Activated naive CD4-positive, alpha-beta T cell (primary cell): ENCODE results near the gene CLDN15.
"Not testable (repeated sequence)": the region's sequence is repeated elsewhere in the genome, so short reads cannot be mapped to it uniquely, and the experiment has no call there.

Experiments
- DNase-seq, 4 experiments: peaks; one replicate each; lab custom pipeline; 2025; lab: John Stamatoyannopoulos, UW

The CLDN15 gene, protein sequence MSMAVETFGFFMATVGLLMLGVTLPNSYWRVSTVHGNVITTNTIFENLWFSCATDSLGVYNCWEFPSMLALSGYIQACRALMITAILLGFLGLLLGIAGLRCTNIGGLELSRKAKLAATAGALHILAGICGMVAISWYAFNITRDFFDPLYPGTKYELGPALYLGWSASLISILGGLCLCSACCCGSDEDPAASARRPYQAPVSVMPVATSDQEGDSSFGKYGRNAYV

DNA sequence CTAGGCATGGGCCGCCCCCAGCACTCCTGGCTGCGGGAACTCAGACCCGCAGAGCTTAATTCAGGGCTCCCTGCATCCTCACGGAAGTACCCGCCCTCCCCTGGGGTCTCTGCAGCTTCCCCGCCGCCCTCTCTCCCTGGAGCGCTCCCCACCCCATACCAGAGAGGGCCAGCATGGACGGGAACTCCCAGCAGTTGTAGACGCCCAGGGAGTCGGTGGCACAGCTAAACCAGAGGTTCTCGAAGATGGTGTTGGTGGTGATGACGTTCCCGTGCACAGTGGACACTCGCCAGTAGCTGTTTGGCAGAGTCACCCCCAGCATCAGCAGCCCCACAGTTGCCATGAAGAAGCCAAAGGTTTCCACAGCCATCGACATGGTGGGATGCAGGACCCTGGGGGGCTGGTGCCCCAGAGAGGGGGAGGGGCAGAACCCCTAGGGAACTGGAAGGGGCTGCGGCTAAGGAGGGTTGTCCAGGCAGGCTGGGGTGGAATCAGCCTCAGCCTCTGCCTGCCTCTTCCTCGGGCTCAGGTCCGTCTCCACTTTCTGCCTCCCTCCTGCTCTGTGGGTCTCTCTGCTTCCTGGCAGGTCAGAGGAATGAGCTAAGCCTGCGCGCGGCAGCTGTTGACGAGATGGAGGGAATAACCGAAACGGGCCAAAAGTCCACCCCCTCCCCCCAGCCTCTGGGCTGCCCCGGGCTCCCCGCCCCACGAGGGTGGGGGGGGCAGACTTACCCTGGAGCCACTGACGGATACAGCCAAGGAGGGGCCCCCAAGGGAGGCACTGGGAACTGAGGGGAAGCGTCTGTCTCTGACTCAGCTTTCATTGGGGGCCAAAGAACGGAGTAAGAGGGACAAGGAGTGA is at the start of gene CLDN15:
Gene CLDN15 (minus strand): TSS at position 597 of the 862 bp plus-strand sequence. CDS start 221 bp downstream, at position 376.
- no peak for DNase-seq

DNA sequence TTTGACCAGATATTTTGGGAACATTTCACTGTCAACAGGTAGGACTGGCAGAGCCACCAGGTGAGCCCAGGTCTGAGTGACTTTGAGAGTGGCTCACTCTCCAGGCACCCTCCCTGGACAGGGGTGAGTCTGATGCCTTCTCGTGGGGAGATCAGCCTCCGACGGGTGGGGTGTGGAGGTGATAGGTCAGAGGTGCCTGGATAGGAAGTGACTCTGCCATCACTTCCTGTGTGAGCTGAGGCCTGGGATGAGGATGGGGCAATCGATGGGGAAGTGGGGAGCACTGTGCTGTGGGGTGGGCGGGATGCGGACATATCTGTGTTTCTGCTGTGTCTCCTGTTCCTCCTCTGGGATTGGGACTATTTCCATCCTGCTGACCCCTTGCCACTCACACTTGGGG is 49.4 kb upstream of the CLDN15 start:
- DNase-seq = no peak

DNA sequence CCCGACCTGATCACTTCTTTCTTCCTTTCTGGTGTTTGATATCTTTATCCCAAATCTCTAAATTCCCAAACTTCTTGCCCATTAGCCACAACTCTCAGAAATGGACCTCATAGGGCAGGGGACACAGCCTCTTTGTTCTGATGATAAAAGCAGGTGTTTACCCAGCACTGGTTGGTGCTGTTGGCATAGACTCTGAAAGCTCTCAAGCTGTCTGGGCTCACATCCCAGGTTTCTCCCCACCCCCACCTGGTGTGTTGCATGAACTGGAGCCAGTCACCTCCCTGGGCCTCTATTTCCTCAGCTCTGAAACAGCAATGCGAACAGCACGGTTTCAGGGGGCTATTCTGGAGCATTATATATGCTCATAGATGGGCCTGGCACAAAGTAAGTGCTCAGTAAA is 48.3 kb upstream of the CLDN15 start:
- not testable (repeated sequence) for DNase-seq

DNA sequence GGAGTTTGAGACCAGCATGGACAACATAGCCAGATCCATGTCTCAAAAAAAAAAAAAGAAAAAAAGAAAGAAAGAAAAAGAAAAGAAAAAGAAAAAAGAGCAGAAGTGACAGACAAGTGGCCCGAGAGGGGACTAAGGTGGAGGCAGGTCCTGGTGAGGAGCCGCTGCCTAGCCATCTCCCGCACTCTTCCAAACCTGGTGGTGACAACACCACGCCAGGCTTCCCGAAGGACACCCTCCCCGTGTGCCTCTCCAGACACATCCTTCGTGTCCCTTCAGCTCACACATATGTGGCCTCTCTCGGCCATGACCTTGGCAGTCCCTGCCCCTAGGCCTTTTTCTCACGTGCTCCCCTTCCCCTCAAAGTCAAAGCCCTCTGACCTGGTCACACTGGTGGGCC is 47.6 kb upstream of the CLDN15 start:
- no peak for DNase-seq

DNA sequence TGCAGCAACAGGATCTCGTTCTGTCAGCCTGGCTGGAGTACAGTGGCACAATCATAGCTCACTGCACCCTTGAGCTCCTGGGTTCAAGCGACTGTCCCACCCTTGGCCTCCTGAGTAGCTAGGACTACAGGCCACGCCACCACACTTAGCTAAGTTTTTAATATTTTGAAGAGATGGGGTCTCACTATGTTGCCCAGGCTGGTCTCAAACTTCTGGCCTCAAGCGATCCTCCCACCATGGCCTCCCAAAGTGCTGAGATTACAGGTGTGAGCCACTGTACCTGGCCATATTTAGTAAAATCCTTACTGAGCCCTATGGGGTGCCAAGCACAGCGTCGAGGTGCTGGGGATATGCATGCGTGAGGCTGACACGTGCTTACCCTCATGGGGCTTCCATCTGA is 43.3 kb upstream of the CLDN15 start:
- not testable (repeated sequence) for DNase-seq

DNA sequence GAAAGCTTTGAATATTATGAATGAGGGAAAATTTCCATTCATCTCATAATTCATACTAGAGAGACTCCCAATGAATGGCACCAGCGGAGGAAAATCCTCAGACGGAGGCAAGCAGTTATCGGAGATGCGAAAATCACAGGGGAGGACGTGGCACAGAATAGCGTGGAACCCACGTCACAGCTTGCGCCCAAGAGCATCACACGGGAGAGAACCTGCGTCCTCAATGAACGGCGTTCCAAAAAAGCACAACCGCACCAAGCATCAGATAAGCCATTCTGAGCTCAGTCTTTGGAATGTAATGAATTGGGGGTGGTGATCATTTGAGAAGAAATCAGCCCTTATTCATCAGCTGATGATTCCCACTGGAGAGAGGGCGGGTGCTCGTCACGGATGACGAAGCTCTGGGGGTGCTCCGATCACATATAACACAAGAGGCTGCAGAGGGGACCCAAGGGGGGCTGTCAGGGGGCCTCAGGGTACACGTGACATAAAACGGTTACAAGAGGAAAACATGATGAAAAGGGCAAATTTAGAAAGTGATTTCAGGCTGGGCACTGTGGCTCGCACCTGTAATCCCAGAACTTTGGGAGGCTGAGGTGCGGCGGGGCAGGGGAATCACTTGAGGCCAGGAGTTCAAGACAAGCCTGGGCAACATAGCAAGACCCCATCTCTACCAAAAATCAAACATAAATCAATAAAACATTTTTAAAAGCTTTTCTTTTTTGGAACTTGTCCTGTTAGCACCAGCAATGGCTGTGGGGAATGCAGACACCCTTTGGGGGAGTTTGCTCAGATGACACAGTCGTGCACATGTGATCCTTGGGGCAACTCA is 41.1 kb upstream of the CLDN15 start:
- DNase-seq = no peak

DNA sequence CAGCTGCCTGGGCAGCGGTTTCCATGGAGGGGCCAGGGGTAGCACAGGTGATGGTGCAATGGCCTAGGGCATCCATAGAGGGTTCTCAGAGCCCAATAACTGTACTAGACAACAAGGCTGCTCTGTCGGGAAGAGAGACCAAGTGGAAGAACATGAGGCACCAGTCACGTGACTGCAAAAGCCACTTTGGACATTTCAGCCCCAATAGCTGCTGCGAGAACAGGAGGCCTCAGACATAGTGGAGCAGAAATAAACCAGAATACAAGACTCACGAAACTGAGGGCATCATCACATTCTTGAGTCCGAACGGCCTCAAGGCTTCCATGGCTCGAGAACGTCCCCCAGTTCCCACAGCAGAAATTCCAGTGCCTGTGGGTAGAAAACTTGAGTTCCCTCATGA is 39.6 kb upstream of the CLDN15 start:
- no peak for DNase-seq

DNA sequence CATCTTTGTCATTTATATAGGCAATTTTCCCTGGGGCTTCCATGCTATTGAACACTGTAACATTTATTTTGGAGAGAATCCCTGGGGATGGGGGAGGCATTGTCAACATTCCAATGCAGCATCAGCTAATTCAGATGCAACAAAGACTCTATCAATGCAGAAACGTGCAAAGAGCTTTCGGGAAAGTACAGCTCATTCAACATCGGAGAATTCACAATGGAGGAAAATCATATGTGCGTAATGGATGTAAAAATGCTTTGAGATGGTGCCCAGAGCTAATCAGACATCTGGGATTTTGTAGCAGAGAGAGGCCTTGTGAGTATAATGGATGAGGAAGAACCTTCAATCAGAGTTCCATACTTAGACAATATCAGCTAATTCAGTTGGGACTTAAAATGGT is 35.6 kb upstream of the CLDN15 start:
- DNase-seq = no peak

DNA sequence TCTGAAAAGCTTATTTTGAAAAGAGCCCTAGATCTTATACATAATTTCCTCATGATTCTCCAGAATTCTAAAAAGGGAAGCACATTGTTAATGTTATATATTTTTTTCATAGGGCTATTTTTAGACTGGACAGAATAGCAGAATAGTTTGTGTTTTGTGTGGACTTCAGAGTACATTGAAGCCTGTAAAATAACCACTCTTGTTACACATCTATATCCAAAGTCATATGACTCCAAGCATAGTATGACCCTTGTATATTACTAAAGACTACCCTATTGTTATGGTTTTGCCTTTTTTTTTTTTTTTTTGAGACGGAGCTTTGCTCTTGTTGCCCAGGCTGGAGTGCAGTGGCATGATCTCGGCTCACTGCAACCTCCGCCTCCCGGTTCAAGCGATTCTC is 33.4 kb upstream of the CLDN15 start:
- DNase-seq = no peak

DNA sequence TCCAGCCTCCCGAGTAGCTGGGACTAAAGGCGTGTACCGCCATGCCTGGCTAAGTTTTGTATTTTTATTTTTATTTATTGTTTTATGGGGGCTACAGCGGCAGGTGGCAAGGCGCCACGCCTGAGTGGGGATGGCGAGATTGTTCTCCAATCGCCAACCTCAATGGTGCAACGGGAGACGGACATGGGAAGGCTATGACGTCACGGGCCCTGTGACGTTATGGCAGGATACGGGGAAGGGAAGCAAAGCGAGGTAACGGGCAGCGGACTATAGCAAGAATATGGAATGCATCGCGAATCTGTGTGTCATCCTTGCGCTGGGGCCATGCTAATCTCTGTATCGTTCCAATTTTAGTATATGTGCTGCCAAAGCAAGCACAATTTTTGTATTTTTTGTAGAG is 32.1 kb upstream of the CLDN15 start:
- DNase-seq = no peak

DNA sequence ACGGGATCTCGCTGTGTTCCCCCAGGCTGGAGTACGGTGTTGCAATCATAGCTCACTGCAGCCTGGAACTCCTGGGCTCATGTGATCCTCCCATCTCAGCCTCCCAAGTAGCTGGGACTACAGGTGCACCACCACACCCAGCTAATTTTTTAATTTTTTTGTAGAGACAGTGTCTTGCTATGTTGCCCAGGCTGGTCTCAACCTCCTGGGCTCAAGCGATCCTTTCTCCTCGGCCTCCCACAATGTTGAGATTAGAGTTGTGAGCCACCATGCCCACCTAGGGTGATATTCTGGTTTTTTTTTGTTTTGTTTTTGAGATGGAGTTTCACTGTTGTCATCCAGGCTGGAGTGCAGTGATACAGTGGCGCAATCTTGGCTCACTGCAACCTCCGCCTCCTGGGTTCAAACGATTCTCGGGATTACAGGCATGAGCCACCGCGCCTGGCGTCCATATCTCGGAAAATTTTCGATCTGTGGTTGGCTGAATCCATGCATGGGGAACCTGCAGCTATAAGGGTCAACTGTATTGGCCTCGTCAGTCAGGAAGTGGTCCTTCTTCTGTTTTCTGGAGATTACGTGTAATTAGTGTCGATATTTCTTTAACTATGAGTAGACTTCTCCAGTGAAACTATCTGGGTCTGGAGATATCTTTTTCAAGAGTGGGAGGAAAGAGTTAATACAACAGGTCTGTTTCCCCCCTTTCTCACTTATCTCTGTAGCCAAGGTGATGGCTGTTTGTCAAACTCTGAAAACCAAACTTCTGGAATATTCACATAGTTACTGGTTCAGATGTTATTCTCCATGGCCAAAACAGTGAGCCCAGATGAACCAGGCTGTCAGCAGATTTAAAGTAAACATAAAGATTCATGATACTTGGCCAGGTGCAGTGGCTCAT is 28.3 kb upstream of the CLDN15 start:
- no peak for DNase-seq

DNA sequence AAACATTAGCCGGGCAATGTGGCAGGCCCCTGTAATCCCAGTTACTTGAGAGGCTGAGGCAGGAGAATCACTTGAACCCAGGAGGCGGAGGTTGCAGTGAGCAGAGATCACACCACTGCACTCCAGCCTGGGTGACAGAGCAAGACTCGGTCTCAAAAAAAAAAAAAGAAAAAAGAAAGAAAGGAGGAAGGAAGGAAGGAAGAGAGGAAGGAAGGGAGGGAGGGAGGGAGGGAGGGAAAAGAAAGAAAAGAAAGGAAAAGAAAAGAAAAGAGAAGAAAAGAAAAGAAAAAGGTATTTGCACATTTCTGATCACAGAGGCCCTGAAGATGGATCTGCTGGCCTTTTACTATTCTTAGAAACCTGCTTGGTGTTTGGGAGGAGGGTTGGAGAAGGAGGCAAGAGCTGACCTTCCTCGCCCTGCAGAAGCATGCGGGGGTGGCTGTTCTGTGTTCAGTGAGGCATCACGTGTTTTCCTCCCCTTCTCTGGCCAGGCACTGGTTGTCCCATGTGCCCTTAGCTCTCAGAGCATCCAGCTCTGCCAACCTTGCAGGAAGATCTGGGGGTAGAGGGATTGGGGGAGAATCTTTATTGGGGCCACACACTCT is 26.6 kb upstream of the CLDN15 start:
- DNase-seq = not testable (repeated sequence)

DNA sequence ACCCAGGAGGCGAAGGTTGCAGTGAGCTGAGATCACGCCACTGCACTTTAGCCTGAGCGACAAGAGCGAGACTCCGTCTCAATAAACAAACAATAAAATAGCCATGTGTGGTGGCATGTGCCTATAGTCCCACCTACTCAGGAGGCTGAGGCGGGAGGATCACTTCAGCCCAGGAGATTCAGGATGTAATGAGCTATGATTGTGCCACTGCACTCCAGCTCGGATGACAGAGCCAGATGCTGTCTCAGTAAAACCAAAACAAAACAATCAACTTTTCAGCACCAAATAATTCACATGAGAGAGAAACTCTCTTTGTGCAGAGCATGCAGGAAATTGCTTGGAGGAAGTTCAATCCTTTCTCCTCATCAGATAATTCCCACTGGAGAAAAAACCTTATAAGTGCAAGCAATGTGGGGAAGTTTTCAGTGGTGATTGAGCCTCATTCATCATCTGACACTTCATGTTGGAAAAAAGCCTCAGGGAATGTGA is 20.7 kb upstream of the CLDN15 start:
- no peak for DNase-seq

DNA sequence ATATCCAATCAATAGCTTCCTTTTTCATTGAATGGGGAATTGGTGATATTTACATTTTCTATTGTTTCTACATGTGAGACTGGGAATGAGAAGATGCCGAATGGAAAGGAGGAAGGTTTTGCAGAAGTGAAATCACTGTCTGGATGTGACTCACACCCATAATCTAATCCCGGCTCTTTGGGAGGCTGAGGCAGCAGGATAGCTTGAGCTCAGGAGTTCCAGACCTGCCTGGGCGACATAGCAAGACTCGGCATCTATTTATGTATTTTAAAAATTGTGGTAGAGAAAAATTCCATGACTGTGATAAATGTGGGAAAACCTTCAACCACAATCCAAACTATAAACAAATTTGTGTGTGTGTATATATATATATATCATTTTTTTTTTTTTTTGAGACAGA is 18.2 kb upstream of the CLDN15 start:
- no peak for DNase-seq

DNA sequence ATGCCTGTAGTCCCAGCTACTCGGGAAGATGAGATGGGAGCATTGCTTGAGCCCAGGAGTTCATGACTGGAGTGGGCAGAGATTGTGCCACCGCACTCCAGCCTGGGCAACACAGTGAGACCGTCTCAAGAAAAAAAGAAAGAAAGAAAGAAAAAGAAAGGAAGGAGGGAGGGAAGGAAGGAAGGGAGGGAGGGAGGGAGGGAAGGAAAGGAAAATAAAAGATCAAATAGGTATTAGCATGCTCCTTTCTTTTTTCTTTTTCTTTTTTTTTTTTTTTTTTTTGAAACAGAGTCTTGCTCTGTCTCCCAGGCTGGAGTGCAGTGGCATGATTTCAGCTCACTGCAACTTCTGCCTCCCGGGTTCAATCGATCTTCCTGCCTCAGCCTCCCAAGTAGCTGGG is 15.6 kb upstream of the CLDN15 start:
- DNase-seq = not testable (repeated sequence)

DNA sequence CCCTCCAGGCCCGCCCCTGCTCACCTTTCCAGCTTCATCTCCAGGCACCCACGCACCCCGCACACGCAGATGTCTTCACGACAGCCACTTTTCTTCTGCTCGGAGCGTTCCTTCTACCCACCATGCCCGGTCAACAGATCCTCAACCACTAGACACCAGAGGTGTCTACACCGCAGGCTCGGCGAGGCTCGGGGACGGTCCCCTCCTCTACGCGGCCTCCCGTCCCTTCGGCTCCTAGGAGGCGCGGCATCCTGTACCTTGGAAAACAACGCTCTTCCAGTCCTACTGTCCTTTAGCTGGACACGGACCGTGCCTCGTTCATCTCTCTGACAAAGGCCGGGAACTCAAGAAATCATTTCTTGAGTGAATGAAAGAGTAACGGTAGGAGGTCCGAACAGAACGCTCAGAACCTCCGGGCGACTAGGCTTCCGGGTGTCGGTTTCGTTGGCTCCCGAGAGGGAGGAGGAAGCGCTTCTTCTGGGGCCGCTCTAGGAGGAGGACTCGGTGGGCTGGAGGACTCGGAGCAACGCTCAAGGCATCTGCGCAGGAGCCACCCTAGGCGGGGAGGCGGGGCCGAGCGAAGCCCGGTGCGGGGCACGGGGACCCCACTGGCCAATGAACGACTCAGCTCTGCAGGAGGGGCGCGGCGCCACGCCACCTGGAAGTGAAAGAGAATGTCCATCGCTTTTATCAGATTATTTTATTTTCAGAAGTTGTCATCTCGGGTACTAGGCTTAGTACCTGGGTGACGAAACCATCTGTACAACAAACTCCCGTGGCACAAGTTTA is 14.5 kb upstream of the CLDN15 start:
- DNase-seq = peak; percentile 88 to 99 (median 96)

DNA sequence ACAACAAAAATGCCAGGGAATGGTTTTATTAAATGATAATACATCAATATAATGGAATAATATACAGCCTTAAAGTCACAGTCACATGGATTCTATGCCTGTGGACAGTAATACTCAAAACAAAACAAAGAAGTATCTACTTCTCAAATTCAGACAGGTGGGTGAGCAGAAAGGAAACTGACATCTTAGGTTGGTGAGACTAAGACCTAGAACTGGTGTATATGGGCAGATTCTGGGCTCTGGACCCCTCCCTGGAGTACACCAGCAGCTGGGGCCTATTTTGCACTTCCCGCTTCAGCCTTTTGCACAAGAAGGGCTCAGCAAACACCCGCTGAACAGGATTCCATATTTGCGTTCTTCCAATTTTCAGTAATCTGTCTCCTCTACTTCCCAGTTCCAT is 12.7 kb upstream of the CLDN15 start:
- no peak for DNase-seq

DNA sequence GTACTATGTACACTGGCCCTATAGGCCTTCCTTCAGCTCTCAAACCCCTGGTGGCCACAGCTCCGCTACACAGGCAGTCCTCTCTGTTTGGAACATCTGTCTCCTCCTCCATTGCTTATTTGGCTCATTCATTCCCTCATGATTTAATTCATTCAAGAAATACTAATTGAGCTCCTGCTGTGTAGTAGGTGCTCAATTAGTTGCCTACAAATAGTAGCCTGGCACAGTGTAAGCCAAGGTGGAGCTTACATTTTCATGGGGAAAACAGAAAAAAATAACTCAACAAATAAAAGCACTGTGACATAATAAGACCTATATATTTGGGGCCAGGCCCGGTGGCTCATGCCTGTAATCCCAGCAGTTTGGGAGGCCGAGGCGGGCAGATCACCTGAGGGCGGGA is 10.7 kb upstream of the CLDN15 start:
- DNase-seq = no peak

DNA sequence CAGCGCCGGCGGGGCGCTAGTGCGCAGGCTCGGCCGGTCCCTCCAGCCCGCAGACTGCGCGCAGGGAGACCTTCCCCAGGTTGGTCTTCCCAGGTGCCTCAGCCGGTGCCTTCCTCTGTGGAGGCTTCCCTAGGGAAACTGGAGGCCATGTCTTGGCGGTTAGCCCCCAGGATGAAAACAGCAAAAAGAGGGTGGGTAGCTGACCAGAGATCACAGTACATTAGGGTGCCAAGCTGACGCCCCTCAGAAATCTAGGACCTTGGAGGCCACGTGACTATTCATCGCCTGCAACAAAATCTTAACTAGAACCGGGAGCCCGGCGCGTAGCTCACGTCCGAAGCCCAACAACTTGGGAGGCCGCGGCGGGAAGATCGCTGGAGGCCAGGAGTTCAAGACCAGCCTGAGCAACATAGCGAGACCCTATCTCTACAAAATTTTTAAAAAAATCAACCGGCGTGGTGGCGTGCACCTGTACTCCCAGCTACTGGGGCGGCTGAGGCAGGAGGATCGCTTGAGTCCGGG is 7.6 kb upstream of the CLDN15 start:
- no peak for DNase-seq
